ENCODE measurements around the gene GOLGA6L7. TPM values are rescaled to one million over a fixed set of nuclear protein-coding genes. Genes with fewer than 3 reads are reported as not detected.

Gene GOLGA6L7
- total and polyA plus RNA-seq, 2 experiments from 2014 or later: 0.47 TPM; not detected in 1

DNA sequence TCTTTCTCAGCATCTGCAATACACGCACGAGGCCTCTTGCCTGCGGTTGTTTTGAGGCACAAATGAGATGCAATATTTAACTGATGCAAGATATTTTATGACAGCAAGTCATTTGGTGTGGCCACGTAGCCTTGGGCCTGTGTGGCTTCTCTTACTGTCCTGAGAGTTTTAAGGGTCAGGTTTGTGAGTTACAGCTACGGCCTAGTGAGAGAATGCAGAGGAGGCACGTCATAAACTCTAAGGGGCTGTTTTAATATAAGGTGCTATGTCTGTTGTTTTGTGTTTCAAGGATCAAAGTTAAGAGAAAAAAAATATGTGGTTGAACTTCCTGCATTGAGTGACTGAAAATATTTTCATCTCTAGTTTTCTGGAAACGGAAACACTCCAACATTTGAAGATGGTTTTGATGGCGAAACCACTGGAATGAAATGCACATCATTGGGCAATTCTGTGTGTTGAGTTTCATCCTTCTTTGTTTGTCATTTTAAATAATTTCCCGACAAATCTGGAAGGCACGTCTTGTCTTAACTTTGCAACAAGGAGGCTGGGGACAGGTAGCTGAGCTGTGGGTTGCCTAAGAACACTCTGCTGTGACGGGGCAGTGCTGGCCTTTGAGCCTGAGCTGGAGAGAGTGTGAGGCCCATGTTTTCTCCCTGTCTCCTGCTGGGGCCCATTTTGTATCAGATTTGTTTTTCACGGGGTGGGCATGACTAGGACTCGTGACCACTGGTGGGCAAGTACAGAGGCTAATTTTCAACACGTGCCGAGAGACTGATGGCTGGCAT lies 42.5 kb upstream of the GOLGA6L7 start:
- Mint-ChIP-seq H3K9me3 (peaks cover 6% of the 10 kb centered on the region; the same call in 2 of the 3 replicates), H3K4me3 (no peak overlapping the region), H3K36me3 (ENCODE audit: low read depth) (peaks cover 5% of the 10 kb centered on the region; the same call in 2 of the 3 replicates), H3K27me3 (ENCODE audit: insufficient read depth, low read depth, poor library complexity) (peaks cover 18% of the 10 kb centered on the region), H3K27ac (no peak overlapping the region), H3K4me1 (peaks cover 15% of the 10 kb centered on the region)
- Histone ChIP-seq H3K4me2 (no peak overlapping the region), H3K4me1 (ENCODE audit: insufficient read depth) (no peaks in the 10 kb centered on the region), H3K9me2 (ENCODE audit: insufficient read depth) (no peaks in the 10 kb centered on the region), H3K4me3 (no peak overlapping the region), H3K79me2 (replicated peaks; ENCODE audit: insufficient read depth) (no peaks in the 10 kb centered on the region), H3K27ac (ENCODE audit: low read depth) (no peak overlapping the region), H3K27me3 (ENCODE audit: insufficient read depth) (peaks cover 13% of the 10 kb centered on the region), H3F3A (replicated peaks; ENCODE audit: low read depth) (no peaks in the 10 kb centered on the region), H4K20me1 (replicated peaks; ENCODE audit: insufficient read depth) (no peaks in the 10 kb centered on the region), H2AFZ (no peak overlapping the region), H3K36me3 (ENCODE audit: insufficient read depth) (no peaks in the 10 kb centered on the region)
- DNase-seq (ENCODE audit: low spot score): no peak
- no peak for TF ChIP-seq JUNB (IDR thresholded peaks at IDR 0.05; ENCODE audit: unreplicated experiment)
- no peak for TF ChIP-seq POLR2AphosphoS5 (IDR thresholded peaks at IDR 0.05; ENCODE audit: low read depth)
- TF ChIP-seq EZH2phosphoT487 (IDR thresholded peaks at IDR 0.05; ENCODE audit: unreplicated experiment): no peak
- no peak for TF ChIP-seq NANOG (IDR thresholded peaks at IDR 0.05; ENCODE audit: borderline replicate concordance)
- TF ChIP-seq, protein P1, sequence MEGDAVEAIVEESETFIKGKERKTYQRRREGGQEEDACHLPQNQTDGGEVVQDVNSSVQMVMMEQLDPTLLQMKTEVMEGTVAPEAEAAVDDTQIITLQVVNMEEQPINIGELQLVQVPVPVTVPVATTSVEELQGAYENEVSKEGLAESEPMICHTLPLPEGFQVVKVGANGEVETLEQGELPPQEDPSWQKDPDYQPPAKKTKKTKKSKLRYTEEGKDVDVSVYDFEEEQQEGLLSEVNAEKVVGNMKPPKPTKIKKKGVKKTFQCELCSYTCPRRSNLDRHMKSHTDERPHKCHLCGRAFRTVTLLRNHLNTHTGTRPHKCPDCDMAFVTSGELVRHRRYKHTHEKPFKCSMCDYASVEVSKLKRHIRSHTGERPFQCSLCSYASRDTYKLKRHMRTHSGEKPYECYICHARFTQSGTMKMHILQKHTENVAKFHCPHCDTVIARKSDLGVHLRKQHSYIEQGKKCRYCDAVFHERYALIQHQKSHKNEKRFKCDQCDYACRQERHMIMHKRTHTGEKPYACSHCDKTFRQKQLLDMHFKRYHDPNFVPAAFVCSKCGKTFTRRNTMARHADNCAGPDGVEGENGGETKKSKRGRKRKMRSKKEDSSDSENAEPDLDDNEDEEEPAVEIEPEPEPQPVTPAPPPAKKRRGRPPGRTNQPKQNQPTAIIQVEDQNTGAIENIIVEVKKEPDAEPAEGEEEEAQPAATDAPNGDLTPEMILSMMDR (conservative IDR thresholded peaks at IDR 0.05; ENCODE audit: low read depth in 2 of 2): no peak
- TF ChIP-seq, protein P2, sequence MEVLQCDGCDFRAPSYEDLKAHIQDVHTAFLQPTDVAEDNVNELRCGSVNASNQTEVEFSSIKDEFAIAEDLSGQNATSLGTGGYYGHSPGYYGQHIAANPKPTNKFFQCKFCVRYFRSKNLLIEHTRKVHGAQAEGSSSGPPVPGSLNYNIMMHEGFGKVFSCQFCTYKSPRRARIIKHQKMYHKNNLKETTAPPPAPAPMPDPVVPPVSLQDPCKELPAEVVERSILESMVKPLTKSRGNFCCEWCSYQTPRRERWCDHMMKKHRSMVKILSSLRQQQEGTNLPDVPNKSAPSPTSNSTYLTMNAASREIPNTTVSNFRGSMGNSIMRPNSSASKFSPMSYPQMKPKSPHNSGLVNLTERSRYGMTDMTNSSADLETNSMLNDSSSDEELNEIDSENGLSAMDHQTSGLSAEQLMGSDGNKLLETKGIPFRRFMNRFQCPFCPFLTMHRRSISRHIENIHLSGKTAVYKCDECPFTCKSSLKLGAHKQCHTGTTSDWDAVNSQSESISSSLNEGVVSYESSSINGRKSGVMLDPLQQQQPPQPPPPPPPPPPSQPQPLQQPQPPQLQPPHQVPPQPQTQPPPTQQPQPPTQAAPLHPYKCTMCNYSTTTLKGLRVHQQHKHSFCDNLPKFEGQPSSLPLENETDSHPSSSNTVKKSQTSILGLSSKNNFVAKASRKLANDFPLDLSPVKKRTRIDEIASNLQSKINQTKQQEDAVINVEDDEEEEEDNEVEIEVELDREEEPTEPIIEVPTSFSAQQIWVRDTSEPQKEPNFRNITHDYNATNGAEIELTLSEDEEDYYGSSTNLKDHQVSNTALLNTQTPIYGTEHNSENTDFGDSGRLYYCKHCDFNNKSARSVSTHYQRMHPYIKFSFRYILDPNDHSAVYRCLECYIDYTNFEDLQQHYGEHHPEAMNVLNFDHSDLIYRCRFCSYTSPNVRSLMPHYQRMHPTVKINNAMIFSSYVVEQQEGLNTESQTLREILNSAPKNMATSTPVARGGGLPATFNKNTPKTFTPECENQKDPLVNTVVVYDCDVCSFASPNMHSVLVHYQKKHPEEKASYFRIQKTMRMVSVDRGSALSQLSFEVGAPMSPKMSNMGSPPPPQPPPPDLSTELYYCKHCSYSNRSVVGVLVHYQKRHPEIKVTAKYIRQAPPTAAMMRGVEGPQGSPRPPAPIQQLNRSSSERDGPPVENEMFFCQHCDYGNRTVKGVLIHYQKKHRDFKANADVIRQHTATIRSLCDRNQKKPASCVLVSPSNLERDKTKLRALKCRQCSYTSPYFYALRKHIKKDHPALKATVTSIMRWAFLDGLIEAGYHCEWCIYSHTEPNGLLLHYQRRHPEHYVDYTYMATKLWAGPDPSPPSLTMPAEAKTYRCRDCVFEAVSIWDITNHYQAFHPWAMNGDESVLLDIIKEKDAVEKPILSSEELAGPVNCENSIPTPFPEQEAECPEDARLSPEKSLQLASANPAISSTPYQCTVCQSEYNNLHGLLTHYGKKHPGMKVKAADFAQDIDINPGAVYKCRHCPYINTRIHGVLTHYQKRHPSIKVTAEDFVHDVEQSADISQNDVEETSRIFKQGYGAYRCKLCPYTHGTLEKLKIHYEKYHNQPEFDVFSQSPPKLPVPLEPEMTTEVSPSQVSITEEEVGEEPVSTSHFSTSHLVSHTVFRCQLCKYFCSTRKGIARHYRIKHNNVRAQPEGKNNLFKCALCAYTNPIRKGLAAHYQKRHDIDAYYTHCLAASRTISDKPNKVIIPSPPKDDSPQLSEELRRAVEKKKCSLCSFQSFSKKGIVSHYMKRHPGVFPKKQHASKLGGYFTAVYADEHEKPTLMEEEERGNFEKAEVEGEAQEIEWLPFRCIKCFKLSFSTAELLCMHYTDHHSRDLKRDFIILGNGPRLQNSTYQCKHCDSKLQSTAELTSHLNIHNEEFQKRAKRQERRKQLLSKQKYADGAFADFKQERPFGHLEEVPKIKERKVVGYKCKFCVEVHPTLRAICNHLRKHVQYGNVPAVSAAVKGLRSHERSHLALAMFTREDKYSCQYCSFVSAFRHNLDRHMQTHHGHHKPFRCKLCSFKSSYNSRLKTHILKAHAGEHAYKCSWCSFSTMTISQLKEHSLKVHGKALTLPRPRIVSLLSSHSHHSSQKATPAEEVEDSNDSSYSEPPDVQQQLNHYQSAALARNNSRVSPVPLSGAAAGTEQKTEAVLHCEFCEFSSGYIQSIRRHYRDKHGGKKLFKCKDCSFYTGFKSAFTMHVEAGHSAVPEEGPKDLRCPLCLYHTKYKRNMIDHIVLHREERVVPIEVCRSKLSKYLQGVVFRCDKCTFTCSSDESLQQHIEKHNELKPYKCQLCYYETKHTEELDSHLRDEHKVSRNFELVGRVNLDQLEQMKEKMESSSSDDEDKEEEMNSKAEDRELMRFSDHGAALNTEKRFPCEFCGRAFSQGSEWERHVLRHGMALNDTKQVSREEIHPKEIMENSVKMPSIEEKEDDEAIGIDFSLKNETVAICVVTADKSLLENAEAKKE (CRISPR knock-in tag; IDR thresholded peaks at IDR 0.05): no peak
- TF ChIP-seq, protein P3, sequence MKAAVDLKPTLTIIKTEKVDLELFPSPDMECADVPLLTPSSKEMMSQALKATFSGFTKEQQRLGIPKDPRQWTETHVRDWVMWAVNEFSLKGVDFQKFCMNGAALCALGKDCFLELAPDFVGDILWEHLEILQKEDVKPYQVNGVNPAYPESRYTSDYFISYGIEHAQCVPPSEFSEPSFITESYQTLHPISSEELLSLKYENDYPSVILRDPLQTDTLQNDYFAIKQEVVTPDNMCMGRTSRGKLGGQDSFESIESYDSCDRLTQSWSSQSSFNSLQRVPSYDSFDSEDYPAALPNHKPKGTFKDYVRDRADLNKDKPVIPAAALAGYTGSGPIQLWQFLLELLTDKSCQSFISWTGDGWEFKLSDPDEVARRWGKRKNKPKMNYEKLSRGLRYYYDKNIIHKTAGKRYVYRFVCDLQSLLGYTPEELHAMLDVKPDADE (IDR thresholded peaks at IDR 0.05): no peak
- TF ChIP-seq STAT1 (IDR thresholded peaks at IDR 0.05; ENCODE audit: unreplicated experiment): no peak
- no peak for TF ChIP-seq CREB1 (CRISPR knock-in tag; IDR thresholded peaks at IDR 0.05; ENCODE audit: low read depth)
- TF ChIP-seq, protein P4, sequence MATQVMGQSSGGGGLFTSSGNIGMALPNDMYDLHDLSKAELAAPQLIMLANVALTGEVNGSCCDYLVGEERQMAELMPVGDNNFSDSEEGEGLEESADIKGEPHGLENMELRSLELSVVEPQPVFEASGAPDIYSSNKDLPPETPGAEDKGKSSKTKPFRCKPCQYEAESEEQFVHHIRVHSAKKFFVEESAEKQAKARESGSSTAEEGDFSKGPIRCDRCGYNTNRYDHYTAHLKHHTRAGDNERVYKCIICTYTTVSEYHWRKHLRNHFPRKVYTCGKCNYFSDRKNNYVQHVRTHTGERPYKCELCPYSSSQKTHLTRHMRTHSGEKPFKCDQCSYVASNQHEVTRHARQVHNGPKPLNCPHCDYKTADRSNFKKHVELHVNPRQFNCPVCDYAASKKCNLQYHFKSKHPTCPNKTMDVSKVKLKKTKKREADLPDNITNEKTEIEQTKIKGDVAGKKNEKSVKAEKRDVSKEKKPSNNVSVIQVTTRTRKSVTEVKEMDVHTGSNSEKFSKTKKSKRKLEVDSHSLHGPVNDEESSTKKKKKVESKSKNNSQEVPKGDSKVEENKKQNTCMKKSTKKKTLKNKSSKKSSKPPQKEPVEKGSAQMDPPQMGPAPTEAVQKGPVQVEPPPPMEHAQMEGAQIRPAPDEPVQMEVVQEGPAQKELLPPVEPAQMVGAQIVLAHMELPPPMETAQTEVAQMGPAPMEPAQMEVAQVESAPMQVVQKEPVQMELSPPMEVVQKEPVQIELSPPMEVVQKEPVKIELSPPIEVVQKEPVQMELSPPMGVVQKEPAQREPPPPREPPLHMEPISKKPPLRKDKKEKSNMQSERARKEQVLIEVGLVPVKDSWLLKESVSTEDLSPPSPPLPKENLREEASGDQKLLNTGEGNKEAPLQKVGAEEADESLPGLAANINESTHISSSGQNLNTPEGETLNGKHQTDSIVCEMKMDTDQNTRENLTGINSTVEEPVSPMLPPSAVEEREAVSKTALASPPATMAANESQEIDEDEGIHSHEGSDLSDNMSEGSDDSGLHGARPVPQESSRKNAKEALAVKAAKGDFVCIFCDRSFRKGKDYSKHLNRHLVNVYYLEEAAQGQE (IDR thresholded peaks at IDR 0.05; ENCODE audit: unreplicated experiment): no peak
- TF ChIP-seq ZNF331 (CRISPR knock-in tag; IDR thresholded peaks at IDR 0.05; ENCODE audit: low read depth): no peak
- TF ChIP-seq ZNF114 (CRISPR knock-in tag; IDR thresholded peaks at IDR 0.05): no peak
- TF ChIP-seq EZH2 (IDR thresholded peaks at IDR 0.05; ENCODE audit: low read depth, unreplicated experiment): no peak
- ATAC-seq: no peak

Data from GM23338 (cell line).